ENCODE data around the gene PAK6.

The PAK6 gene

DNA sequence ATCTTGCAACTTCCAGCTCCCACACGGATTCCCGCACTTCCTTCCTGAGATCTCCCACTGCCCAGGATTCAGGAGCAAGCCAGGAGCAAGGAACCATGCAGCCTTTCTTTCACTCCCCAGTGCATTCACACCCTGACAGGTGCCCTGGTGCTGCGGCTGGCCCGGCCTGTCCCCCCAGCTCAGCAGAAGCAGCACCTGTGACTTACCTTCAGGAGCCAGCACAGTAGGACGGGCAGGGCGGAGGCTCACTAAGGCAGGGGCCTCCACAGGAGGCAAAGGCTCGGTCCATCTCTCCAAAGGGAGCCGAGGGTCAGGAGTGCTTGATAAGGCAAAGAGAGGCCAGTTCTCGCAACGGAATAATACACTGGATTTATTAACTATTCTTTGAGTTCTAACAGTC is 39.2 kb downstream of the PAK6 start:
- Histone ChIP-seq H3K27ac (ENCODE audit: low read length) (no peak overlapping the region), H2AFZ (ENCODE audit: low read depth, low read length) (no peak overlapping the region), H3K4me1 (ENCODE audit: insufficient read depth, low read length) (peaks cover 17% of the 10 kb centered on the region), H3K4me2 (ENCODE audit: insufficient read depth, low read length) (no peak overlapping the region), H4K20me1 (ENCODE audit: insufficient read depth, low read length) (no peaks in the 10 kb centered on the region), H3K27me3 (ENCODE audit: insufficient read depth, low read length, poor library complexity) (peaks cover 11% of the 10 kb centered on the region), H3K4me3 (ENCODE audit: low read depth in 1 of 2, low read length in 2 of 2) (no peak overlapping the region), H3K9me3 (ENCODE audit: insufficient read depth, low read length, severe bottlenecking) (no peaks in the 10 kb centered on the region), H3K9ac (ENCODE audit: low read depth, low read length) (no peak overlapping the region), H3K36me3 (ENCODE audit: insufficient read depth, low read length) (no peaks in the 10 kb centered on the region), H3K79me2 (ENCODE audit: insufficient read depth, low read length) (no peaks in the 10 kb centered on the region)
- no peak for TF ChIP-seq EZH2 (IDR thresholded peaks at IDR 0.05; ENCODE audit: borderline replicate concordance, low read depth, low read length, severe bottlenecking)
- TF ChIP-seq, protein P1, sequence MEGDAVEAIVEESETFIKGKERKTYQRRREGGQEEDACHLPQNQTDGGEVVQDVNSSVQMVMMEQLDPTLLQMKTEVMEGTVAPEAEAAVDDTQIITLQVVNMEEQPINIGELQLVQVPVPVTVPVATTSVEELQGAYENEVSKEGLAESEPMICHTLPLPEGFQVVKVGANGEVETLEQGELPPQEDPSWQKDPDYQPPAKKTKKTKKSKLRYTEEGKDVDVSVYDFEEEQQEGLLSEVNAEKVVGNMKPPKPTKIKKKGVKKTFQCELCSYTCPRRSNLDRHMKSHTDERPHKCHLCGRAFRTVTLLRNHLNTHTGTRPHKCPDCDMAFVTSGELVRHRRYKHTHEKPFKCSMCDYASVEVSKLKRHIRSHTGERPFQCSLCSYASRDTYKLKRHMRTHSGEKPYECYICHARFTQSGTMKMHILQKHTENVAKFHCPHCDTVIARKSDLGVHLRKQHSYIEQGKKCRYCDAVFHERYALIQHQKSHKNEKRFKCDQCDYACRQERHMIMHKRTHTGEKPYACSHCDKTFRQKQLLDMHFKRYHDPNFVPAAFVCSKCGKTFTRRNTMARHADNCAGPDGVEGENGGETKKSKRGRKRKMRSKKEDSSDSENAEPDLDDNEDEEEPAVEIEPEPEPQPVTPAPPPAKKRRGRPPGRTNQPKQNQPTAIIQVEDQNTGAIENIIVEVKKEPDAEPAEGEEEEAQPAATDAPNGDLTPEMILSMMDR (IDR thresholded peaks at IDR 0.05; ENCODE audit: borderline replicate concordance, extremely low read depth, low read length, poor library complexity, severe bottlenecking), result no peak
- ATAC-seq (ENCODE audit: insufficient read depth, low read depth) (no peak), DNase-seq (no peak)

DNA sequence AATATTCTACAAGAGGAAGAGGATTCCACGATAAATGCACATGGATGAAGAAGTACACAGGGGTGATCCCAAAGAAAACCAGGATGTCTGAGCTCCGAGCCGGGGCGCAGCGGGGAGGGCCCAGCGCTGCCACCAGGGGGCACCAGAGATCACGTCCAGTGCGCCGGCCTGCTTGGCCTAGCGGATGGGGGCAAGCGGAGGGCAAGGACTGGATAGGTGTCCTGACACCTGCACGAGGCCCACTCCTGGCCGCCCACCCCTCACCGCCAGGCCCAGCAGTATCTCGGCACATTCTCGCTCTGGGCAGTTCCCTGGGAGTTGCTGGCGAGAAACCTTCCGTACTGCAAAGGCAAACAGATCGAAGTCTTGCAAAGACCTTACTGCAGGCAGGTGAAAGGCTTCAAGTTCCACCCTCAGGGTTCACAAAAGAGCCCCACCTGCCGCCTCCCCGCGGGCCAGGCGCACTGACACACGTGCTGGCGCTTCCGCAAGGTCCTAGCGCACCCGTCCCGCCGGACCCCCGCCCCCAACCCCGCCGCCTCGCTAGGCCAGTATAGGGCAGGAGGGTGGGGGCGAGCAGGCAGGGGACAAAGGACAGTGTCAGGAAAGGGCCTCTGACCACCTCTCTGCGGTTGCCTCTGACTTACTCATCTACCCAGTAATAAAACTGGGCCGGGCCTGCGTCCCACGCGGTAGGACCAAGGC is 40.7 kb downstream of the PAK6 start:
- H4K20me1 ChIP-seq (ENCODE audit: insufficient read depth, low read length), result no peaks in the 10 kb centered on the region
- ATAC-seq (ENCODE audit: insufficient read depth, low read depth) (peak; percentile 70), DNase-seq (peak; percentile 55)
- H3K4me1 ChIP-seq (ENCODE audit: insufficient read depth, low read length), result peaks cover 17% of the 10 kb centered on the region
- H2AFZ ChIP-seq (ENCODE audit: low read depth, low read length), result no peak overlapping the region
- no peak overlapping the region for H3K4me3 ChIP-seq (ENCODE audit: low read depth in 1 of 2, low read length in 2 of 2)
- H3K4me2 ChIP-seq (ENCODE audit: insufficient read depth, low read length), result no peak overlapping the region
- no peaks in the 10 kb centered on the region for H3K79me2 ChIP-seq (ENCODE audit: insufficient read depth, low read length)
- TF ChIP-seq EZH2 (IDR thresholded peaks at IDR 0.05; ENCODE audit: borderline replicate concordance, low read depth, low read length, severe bottlenecking), result no peak
- TF ChIP-seq, protein P1 (IDR thresholded peaks at IDR 0.05; ENCODE audit: borderline replicate concordance, extremely low read depth, low read length, poor library complexity, severe bottlenecking), result peak; percentile 96
- H3K27me3 ChIP-seq (ENCODE audit: insufficient read depth, low read length, poor library complexity), result peaks cover 11% of the 10 kb centered on the region
- no peak overlapping the region for H3K9ac ChIP-seq (ENCODE audit: low read depth, low read length)
- H3K27ac ChIP-seq (ENCODE audit: low read length), result no peak overlapping the region
- H3K36me3 ChIP-seq (ENCODE audit: insufficient read depth, low read length), result no peaks in the 10 kb centered on the region
- H3K9me3 ChIP-seq (ENCODE audit: insufficient read depth, low read length, severe bottlenecking), result no peaks in the 10 kb centered on the region

DNA sequence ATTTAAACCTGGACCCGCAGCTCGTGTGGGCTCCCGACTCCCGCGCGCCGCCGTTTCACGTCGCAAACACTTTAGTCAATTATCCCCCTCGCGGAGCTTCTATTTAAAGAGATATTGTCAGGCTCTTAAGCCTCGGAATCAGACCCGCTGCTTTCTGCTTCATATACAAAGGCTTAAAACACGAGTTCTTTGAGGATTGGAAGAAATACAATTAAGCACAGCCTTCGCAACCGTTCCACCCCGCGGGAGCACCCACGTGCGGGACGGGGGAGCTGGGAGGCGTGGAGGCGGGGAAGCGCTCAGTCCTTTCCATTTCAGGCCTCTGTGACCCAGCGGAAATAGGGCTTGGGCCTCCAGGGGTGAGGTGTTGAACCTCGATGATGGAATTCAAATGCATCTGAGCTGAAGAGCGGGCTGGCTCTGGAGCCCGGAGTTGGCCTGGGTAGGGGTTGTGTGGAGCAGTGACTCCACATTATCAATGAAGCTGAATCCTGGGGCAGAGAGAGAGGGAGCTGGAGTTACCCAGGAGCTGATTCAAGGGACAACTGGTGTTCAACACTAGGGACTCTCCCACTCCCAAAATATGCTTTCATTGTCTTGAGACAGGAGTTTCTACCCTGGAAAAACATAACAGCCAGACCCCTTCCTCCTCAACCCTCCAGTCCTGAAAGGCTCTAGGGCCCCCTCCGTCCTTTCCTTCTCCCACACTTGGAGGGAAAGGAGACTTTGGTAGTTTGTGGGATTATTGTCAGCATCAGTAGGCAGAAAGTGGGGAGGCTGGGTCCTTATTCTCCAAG is 41.6 kb downstream of the PAK6 start:
- no peak for TF ChIP-seq EZH2 (IDR thresholded peaks at IDR 0.05; ENCODE audit: borderline replicate concordance, low read depth, low read length, severe bottlenecking)
- TF ChIP-seq, protein P1 (IDR thresholded peaks at IDR 0.05; ENCODE audit: borderline replicate concordance, extremely low read depth, low read length, poor library complexity, severe bottlenecking), result no peak
- no peaks in the 10 kb centered on the region for H4K20me1 ChIP-seq (ENCODE audit: insufficient read depth, low read length)
- no peak overlapping the region for H3K9ac ChIP-seq (ENCODE audit: low read depth, low read length)
- no peak for ATAC-seq (ENCODE audit: insufficient read depth, low read depth)
- H3K27ac ChIP-seq (ENCODE audit: low read length), result no peak overlapping the region
- H3K27me3 ChIP-seq (ENCODE audit: insufficient read depth, low read length, poor library complexity), result peaks cover 11% of the 10 kb centered on the region
- no peak overlapping the region for H3K4me2 ChIP-seq (ENCODE audit: insufficient read depth, low read length)
- no peaks in the 10 kb centered on the region for H3K79me2 ChIP-seq (ENCODE audit: insufficient read depth, low read length)
- H3K4me1 ChIP-seq (ENCODE audit: insufficient read depth, low read length), result peaks cover 17% of the 10 kb centered on the region
- no peak overlapping the region for H2AFZ ChIP-seq (ENCODE audit: low read depth, low read length)
- DNase-seq, result no peak
- no peaks in the 10 kb centered on the region for H3K9me3 ChIP-seq (ENCODE audit: insufficient read depth, low read length, severe bottlenecking)
- no peak overlapping the region for H3K4me3 ChIP-seq (ENCODE audit: low read depth in 1 of 2, low read length in 2 of 2)
- H3K36me3 ChIP-seq (ENCODE audit: insufficient read depth, low read length), result no peaks in the 10 kb centered on the region

Measured in DND-41 (cell line).